ENCODE data around the gene NRBF2.
"Not testable (repeated sequence)": the region's sequence is repeated elsewhere in the genome, so short reads cannot be mapped to it uniquely, and the experiment has no call there.

Gene NRBF2

DNA sequence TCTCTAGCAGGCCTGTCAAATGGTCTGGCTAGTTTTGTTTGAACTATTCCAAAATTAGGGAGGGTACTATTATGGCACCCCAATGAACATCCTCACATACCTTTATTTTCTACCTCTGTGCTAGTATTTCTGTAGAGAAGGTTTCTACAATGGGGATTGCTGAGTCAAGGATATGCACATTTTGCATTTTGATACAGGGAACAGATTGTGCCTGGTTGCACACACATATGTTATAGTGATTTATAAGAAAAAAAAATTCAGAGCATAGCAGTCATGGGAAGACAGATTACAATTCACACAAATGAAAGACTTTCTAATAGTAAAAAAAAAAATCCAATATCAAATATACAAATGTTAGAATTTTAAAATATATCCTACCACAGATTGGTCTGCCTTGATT lies 14.1 kb upstream of the NRBF2 start:
- no peak for DNase-seq

DNA sequence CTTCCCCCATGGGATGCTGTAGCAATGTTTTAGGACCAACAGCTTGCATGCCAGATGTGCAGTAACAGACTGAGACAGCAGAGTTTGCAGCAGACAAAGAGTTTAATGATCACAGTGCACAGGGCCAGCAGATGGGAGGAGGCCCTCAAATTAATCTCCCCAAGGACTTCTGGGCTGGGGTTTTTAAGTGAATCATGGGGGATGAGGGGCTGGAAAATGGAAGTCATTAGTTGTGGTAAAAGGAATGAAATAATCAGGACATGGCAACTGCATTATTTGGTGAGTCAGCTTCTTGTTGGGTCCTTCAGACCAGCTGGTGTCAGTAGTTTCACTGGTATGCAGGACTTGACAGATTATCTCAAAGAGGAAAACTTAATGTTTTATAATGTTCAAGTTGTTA lies 12.6 kb upstream of the NRBF2 start:
- DNase-seq, result no peak

GRCh38 chr10:63123727-63124362 lies 9.3 kb upstream of the NRBF2 start:
- DNase-seq, result no peak

- DNase-seq, result no peak
Observed at GRCh38 chr10:63125459-63125858, 7.7 kb upstream of the NRBF2 start.

DNA sequence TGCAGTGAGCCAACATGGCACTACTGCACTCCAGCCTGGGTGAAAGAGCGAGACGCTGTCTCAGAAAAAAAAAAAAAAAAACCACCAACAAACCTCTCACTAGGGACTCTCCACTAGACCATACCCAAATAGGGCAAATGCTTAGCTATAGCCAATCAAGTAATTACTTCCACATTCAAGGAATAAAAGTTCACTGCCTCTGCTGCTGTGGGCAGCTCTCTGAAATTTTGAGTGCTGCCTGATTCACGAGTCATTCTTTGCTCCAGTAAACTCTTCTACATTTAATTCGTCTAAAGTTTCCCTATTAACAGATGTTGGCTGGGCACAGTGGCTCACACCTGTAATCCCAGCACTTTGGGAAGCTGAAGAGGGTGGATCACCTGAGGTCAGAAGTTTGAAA lies 4.7 kb upstream of the NRBF2 start:
- no peak for DNase-seq

DNA sequence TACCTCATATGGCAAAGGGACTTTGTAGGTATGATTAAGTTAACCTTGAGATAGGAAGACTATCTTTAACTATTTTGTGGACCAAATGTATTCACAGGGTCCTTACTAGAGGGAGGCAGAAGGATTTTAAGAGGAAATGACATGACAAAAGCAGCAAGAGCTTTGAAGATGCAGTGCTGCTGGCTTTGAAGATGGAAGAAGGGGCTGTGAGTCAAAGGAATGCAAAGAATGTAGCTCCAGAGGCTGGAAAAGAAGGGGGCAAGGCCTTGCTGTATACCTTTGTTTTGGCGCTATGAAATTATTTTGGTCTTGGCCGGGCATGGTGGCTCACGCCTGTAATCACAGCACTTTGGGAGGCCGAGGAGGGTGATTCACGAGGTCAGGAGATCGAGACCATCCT lies 3.2 kb upstream of the NRBF2 start:
- DNase-seq, result no peak

GRCh38 chr10:63132651-63133055 lies 475 bp upstream of the NRBF2 start:
- DNase-seq, result no peak

- no peak for DNase-seq
Observed at GRCh38 chr10:63133821-63134557, 861 bp downstream of the NRBF2 start.

DNA sequence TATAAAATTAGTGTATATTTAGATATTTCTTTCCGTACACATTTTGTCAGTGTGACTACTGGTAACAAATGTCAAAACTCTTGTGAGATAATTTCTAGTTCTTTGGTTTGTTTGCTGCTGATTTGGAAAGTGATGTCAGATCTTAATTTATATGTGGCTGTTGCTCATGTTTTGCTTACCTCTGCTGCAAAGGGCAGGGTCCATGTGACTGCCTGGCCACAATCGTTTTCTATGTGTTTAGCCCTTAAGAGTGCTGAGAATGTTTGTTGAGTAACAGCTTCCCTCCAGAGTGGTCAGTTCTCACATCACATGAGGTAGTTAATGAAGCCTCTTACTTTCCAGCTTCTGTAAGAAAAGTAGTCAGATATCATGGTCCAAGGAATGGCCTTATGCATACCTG lies 4.2 kb downstream of the NRBF2 start:
- no peak for DNase-seq

DNA sequence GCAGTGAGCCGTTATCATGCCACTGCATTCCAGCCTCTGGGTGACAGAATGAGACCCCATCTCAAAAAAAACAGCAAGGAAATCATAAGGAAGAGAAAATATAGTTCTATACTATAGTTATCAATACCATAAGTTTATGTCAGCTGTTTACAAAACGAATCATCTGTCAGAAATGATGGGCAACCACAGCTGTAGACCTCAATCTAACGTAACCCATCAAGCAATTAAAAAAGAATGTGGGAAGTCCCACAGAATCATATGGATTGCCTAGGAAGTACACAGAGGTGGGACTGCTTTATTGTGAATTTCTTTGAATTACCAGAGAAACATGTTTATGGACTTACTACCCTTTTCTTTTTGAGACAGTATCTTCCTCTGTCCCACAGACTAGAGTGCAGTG lies 6.9 kb downstream of the NRBF2 start:
- no peak for DNase-seq

DNA sequence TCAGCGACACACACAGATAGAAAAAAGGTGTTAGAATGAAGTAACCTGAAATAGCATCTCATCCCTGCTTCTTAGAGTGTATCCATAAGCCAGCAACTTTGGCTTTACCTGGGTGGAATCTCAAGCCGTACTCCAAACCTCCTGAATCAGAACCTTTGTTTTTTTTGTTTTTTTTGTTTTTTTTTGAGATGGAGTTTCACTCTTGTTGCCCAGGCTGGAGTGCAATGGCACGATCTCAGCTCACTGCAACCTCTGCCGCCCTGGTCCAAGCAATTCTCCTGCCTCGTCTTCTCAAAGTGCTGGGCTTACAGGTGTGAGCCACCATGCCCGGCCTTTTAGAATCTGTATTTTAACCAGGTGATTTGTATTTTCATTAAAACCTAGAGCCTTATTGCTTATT lies 9.0 kb downstream of the NRBF2 start:
- DNase-seq, result no peak

- no peak for DNase-seq
Observed at GRCh38 chr10:63143987-63144386, 10.9 kb downstream of the NRBF2 start.

GRCh38 chr10:63145782-63146181 lies 12.7 kb downstream of the NRBF2 start:
- DNase-seq, result no peak

GRCh38 chr10:63146503-63146902 lies 13.4 kb downstream of the NRBF2 start:
- no peak for DNase-seq

- DNase-seq, result no peak
Observed at GRCh38 chr10:63150745-63151144, 17.6 kb downstream of the NRBF2 start.

DNA sequence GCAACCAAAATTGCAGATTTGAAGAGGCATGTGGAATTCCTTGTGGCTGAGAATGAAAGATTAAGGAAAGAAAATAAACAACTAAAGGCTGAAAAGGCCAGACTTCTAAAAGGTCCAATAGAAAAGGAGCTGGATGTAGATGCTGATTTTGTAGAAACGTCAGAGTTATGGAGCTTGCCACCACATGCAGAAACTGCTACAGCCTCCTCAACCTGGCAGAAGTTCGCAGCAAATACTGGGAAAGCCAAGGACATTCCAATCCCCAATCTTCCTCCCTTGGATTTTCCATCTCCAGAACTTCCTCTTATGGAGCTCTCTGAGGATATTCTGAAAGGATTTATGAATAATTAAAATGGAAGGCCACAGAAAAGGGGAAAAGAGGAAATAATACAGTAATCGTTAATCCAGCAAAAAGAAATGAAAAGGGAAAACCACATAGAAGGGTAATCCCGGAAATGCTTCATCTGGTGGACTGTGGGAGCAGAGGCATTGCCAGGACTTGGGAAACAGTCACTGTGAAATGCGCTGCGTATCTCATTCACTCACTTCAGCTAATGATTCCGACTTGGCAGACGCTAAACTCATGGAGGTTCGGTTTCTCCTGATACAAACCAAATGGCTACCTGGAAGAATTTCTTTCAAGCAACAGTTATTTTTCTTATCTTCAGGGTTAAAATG lies 20.9 kb downstream of the NRBF2 start:
- not testable (repeated sequence) for DNase-seq

- no peak for DNase-seq
Observed at GRCh38 chr10:63154546-63155387, 21.6 kb downstream of the NRBF2 start.

- DNase-seq, result no peak
Observed at GRCh38 chr10:63155388-63156020, 22.4 kb downstream of the NRBF2 start.

- no peak for DNase-seq
Observed at GRCh38 chr10:63156236-63156635, 23.1 kb downstream of the NRBF2 start.

DNA sequence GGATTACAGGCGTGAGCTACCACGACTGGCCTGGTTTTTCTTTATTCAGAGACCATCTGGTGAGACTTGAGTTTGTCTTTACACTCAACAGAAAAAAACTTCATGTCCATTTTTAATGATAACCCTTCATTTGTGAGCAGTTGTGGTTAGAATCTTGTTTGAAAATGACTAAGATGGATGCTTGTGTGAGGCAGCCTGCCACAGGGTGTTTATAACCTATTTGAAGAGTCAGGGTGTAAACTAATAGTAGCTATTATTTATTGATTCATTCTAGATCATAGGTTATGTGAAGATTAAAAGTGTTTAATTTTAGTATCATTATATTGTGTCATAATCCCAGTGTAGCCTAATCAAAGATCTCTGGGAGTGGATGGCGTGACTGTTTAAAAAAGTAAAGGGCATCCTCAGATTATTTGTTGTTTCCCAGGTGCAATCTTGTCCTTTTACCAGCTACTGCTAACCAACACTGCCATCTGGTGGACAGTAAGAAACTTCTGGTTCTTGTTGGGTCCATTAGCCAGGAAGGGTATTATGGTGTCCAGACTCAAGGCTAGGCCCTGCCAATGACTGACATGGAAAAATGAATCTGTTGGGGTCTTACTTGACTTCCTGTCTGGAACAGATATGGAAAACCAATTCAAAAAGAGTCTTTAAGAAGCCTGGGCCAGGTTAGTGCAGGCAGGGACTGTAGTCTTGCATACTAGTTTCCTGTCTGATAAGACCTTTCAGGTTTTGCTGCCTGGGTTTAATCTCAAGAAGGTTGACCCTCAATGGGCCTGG lies 24.9 kb downstream of the NRBF2 start:
- DNase-seq, result peak; percentile 15 to 19

DNA sequence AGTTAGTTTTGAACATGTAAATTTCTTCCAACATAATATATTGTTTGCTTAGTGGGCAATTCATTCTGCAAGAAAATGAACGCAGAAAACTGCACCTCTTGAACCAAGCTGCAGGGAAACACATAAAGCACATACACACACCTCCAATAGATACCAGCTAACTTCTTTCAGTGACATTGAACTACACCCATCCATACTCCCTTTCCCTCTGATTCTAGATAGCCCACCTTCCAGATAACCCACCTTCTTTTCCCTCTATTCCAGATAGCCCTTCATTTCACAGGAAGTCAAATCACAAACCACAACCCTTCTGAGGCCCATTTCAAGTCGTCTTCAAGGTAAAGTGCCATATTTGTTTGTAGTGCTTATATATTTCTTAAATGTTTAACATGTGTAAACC lies 28.5 kb downstream of the NRBF2 start:
- DNase-seq, result no peak

- DNase-seq, result no peak
Observed at GRCh38 chr10:63164166-63164623, 31.1 kb downstream of the NRBF2 start.

Data from activated CD4-positive, alpha-beta T cell treated with anti-CD3 and anti-CD28 coated beads, Interleukin-2, amount 50 U/mL, for 4 hours (primary cell).